ENCODE results near the gene GNMT. TPM values are rescaled to one million over a fixed set of nuclear protein-coding genes. Genes with fewer than 3 reads are reported as not detected.
A peak's percentile ranks its signal among the peaks of the same experiment; 100 is the strongest.

GNMT gene
- total RNA-seq, 1 donor from 2014 or later = 1.5 TPM

GRCh38 chr6:42916288-42916687, 44.3 kb upstream of the GNMT start:
- intact Hi-C loops (cut with DNase I) = no loop called here
- no peaks in the 10 kb centered on the region for H3K27me3 ChIP-seq
- H3K4me3 ChIP-seq = no peak overlapping the region
- peaks cover 6% of the 10 kb centered on the region for H3K4me1 ChIP-seq
- DNase-seq (ENCODE audit: extremely low spot score in 2 of 2) = no peak
- no peak for TF ChIP-seq POLR2A (IDR thresholded peaks at IDR 0.05)
- TF ChIP-seq CTCF (IDR thresholded peaks at IDR 0.05) = no peak
- TF ChIP-seq POLR2AphosphoS5 (IDR thresholded peaks at IDR 0.05; ENCODE audit: insufficient read depth in 1 of 2, low read depth in 1 of 2) = no peak
- no peaks in the 10 kb centered on the region for H3K9me3 ChIP-seq
- H3K36me3 ChIP-seq = no peaks in the 10 kb centered on the region
- no peak overlapping the region for H3K27ac ChIP-seq

- intact Hi-C loops (cut with DNase I) = no loop called here
Observed at GRCh38 chr6:42921801-42922200, 38.8 kb upstream of the GNMT start.

GRCh38 chr6:42923666-42924065, 36.9 kb upstream of the GNMT start:
- no peaks in the 10 kb centered on the region for H3K36me3 ChIP-seq
- intact Hi-C loops (cut with DNase I) = no loop called here
- H3K9me3 ChIP-seq = no peaks in the 10 kb centered on the region
- H3K4me1 ChIP-seq = no peaks in the 10 kb centered on the region
- H3K4me3 ChIP-seq = no peak overlapping the region
- no peak for TF ChIP-seq POLR2AphosphoS5 (IDR thresholded peaks at IDR 0.05; ENCODE audit: insufficient read depth in 1 of 2, low read depth in 1 of 2)
- no peak for TF ChIP-seq CTCF (IDR thresholded peaks at IDR 0.05)
- TF ChIP-seq POLR2A (IDR thresholded peaks at IDR 0.05) = no peak
- DNase-seq (ENCODE audit: extremely low spot score in 2 of 2) = no peak
- H3K27ac ChIP-seq = no peak overlapping the region
- H3K27me3 ChIP-seq = no peaks in the 10 kb centered on the region

More at GRCh38 chr6:42921801-42922200, 38.8 kb upstream of the GNMT start:
- H3K36me3 ChIP-seq = no peaks in the 10 kb centered on the region
- DNase-seq (ENCODE audit: extremely low spot score in 2 of 2) = no peak
- no peaks in the 10 kb centered on the region for H3K27me3 ChIP-seq
- no peaks in the 10 kb centered on the region for H3K9me3 ChIP-seq
- no peak overlapping the region for H3K27ac ChIP-seq
- TF ChIP-seq CTCF (IDR thresholded peaks at IDR 0.05) (no peak), POLR2AphosphoS5 (IDR thresholded peaks at IDR 0.05; ENCODE audit: insufficient read depth in 1 of 2, low read depth in 1 of 2) (no peak), POLR2A (IDR thresholded peaks at IDR 0.05) (no peak)
- H3K4me3 ChIP-seq = no peak overlapping the region
- no peaks in the 10 kb centered on the region for H3K4me1 ChIP-seq

- intact Hi-C loops (cut with DNase I) = no loop called here
- no peak for TF ChIP-seq POLR2A (IDR thresholded peaks at IDR 0.05)
- TF ChIP-seq POLR2AphosphoS5 (IDR thresholded peaks at IDR 0.05; ENCODE audit: insufficient read depth in 1 of 2, low read depth in 1 of 2) = no peak
- no peak for TF ChIP-seq CTCF (IDR thresholded peaks at IDR 0.05)
- Histone ChIP-seq H3K36me3 (no peaks in the 10 kb centered on the region), H3K27ac (no peak overlapping the region), H3K4me3 (no peak overlapping the region), H3K4me1 (peaks cover 6% of the 10 kb centered on the region), H3K27me3 (no peaks in the 10 kb centered on the region), H3K9me3 (no peaks in the 10 kb centered on the region)
- DNase-seq (ENCODE audit: extremely low spot score in 2 of 2) = no peak
Observed at GRCh38 chr6:42925248-42925857, 35.2 kb upstream of the GNMT start.

- H3K27ac ChIP-seq = peak within 1 kb of the TSS; percentile 93
- no peaks in the 10 kb centered on the region for H3K27me3 ChIP-seq
- peak within 1 kb of the TSS; percentile 61 to 69 for H3K4me3 ChIP-seq
- peaks cover 0 to 4% of the 10 kb centered on the region in 2 donors for H3K36me3 ChIP-seq
- no peaks in the 10 kb centered on the region for H3K9me3 ChIP-seq
- H3K4me1 ChIP-seq = peaks cover 40% of the 10 kb centered on the region
- peak in 1 of 2 donors; percentile 96 for DNase-seq (ENCODE audit: extremely low spot score in 2 of 2)
- TF ChIP-seq POLR2A (IDR thresholded peaks at IDR 0.05) = peak in 1 of 2 donors; percentile 11
- peak; percentile 83 to 88 for TF ChIP-seq POLR2AphosphoS5 (IDR thresholded peaks at IDR 0.05; ENCODE audit: insufficient read depth in 1 of 2, low read depth in 1 of 2)
- TF ChIP-seq CTCF (IDR thresholded peaks at IDR 0.05) = peak in 1 of 3 experiments; percentile 5
- intact Hi-C loops (cut with DNase I) = no loop called here
Observed at GRCh38 chr6:42928986-42929820, 31.4 kb upstream of the GNMT start, which contains the start of gene CNPY3. Gene CNPY3, plus strand, starts transcription at chr6:42929480. Its CDS starts 91 bp downstream, at chr6:42929571.

Data from vagina (tissue), 2 donors.